ENCODE results near the gene FLCN. TPM values are rescaled to one million over a fixed set of nuclear protein-coding genes. Genes with fewer than 3 reads are reported as not detected.

Gene FLCN
- total and polyA plus RNA-seq, 2 of the 13 experiments (the other 11 are each of a cell fraction or from before 2014, with no cell fraction given): 16.6 to 24.9 TPM

DNA sequence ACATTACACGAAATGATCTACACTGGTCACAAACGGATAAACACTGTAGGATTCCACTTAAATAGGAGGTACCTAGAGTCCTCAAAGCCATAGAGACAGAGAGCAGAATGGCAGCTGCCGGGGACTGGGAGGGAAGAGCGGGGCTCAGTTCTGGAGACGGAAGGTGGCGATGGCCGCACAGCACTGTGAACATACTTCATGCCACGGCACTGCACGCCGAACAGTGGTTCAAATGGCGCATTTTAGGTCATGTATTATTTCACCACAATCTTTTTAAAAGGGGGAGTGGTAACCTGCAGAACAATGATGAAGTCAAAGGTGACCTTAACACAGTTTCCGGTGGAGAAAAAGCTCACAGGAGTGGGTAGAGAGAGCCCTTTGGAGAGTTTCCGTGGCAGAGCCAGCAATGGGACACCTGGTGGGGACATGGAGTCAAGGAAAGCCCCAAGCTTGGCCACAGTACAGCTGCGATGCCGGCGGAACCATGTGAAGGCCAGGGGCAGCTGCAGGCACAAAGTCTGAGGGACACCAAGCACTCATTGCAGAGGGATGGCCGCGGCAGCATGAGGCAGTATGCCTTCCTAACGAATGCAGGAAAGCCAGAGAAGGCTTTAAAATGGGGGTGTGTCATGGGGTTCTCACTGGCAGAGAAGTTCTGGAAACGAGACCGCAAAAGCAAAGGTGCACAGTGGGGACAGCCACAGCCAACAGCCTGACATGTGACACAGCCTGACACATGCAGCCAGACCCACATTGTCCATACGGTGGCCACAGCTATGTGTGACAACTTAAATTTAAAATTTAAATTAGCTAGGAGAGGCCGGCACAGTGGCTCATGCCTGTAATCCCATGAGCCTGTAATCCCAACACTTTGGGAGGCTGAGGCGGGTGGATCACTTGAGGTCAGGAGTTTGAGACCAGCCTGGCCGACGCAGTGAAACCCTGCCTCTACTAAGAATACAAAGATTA lies 7.3 kb downstream of the FLCN start:
- TF ChIP-seq NFRKB (IDR thresholded peaks at IDR 0.05) (no peak), MXD4 (CRISPR knock-in tag; IDR thresholded peaks at IDR 0.05) (no peak), KLF16 (CRISPR knock-in tag; IDR thresholded peaks at IDR 0.05) (no peak), KAT8 (CRISPR knock-in tag; IDR thresholded peaks at IDR 0.05) (no peak), NFATC3 (CRISPR knock-in tag; IDR thresholded peaks at IDR 0.05) (no peak), AHR (CRISPR knock-in tag; IDR thresholded peaks at IDR 0.05) (no peak), IRF2 (CRISPR knock-in tag; IDR thresholded peaks at IDR 0.05) (no peak), ZBTB3 (CRISPR knock-in tag; IDR thresholded peaks at IDR 0.05; ENCODE audit: borderline replicate concordance, low read depth) (no peak), CCAR2 (optimal IDR thresholded peaks at IDR 0.05; ENCODE audit: low read depth, low read length) (no peak), NFIB (CRISPR knock-in tag; IDR thresholded peaks at IDR 0.05; ENCODE audit: borderline replicate concordance) (no peak), SMAD3 (CRISPR knock-in tag; IDR thresholded peaks at IDR 0.05) (no peak), MTF1 (CRISPR knock-in tag; IDR thresholded peaks at IDR 0.05) (no peak), ZIK1 (CRISPR knock-in tag; IDR thresholded peaks at IDR 0.05; ENCODE audit: borderline replicate concordance, low read depth) (no peak), RFX1 (IDR thresholded peaks at IDR 0.05) (no peak), SNRNP70 (IDR thresholded peaks at IDR 0.05; ENCODE audit: low read depth, low read length) (no peak), ZNF577 (CRISPR knock-in tag; IDR thresholded peaks at IDR 0.05; ENCODE audit: borderline replicate concordance, low read depth) (no peak)
- TF ChIP-seq, protein P1, sequence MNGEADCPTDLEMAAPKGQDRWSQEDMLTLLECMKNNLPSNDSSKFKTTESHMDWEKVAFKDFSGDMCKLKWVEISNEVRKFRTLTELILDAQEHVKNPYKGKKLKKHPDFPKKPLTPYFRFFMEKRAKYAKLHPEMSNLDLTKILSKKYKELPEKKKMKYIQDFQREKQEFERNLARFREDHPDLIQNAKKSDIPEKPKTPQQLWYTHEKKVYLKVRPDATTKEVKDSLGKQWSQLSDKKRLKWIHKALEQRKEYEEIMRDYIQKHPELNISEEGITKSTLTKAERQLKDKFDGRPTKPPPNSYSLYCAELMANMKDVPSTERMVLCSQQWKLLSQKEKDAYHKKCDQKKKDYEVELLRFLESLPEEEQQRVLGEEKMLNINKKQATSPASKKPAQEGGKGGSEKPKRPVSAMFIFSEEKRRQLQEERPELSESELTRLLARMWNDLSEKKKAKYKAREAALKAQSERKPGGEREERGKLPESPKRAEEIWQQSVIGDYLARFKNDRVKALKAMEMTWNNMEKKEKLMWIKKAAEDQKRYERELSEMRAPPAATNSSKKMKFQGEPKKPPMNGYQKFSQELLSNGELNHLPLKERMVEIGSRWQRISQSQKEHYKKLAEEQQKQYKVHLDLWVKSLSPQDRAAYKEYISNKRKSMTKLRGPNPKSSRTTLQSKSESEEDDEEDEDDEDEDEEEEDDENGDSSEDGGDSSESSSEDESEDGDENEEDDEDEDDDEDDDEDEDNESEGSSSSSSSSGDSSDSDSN (CRISPR knock-in tag; IDR thresholded peaks at IDR 0.05): no peak
- TF ChIP-seq, protein P2, sequence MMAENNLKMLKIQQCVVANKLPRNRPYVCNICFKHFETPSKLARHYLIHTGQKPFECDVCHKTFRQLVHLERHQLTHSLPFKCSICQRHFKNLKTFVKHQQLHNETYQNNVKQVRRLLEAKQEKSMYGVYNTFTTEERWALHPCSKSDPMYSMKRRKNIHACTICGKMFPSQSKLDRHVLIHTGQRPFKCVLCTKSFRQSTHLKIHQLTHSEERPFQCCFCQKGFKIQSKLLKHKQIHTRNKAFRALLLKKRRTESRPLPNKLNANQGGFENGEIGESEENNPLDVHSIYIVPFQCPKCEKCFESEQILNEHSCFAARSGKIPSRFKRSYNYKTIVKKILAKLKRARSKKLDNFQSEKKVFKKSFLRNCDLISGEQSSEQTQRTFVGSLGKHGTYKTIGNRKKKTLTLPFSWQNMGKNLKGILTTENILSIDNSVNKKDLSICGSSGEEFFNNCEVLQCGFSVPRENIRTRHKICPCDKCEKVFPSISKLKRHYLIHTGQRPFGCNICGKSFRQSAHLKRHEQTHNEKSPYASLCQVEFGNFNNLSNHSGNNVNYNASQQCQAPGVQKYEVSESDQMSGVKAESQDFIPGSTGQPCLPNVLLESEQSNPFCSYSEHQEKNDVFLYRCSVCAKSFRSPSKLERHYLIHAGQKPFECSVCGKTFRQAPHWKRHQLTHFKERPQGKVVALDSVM (CRISPR knock-in tag; IDR thresholded peaks at IDR 0.05): no peak
- TF ChIP-seq, protein P3, sequence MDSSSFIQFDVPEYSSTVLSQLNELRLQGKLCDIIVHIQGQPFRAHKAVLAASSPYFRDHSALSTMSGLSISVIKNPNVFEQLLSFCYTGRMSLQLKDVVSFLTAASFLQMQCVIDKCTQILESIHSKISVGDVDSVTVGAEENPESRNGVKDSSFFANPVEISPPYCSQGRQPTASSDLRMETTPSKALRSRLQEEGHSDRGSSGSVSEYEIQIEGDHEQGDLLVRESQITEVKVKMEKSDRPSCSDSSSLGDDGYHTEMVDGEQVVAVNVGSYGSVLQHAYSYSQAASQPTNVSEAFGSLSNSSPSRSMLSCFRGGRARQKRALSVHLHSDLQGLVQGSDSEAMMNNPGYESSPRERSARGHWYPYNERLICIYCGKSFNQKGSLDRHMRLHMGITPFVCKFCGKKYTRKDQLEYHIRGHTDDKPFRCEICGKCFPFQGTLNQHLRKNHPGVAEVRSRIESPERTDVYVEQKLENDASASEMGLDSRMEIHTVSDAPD (CRISPR knock-in tag; IDR thresholded peaks at IDR 0.05): no peak
- ATAC-seq: no peak
- intact Hi-C loops (cut with micrococcal nuclease; ENCODE audit: unreplicated experiment) (no loop called here), in situ Hi-C loops (cut with HindIII; ENCODE audit: extremely low pct_ligation_motif_present, low pct_unique_long_range_greater_than_20kb) (no loop called here)
- Histone ChIP-seq H2AFZ (ENCODE audit: low read length) (no peak overlapping the region), H3K27me3 (ENCODE audit: control insufficient read depth in 1 of 2, insufficient read depth in 2 of 2, low read length in 2 of 2) (no peaks in the 10 kb centered on the region), H3K9ac (ENCODE audit: insufficient read depth, low read depth, low read length) (no peak overlapping the region), H3K4me1 (ENCODE audit: insufficient read depth, low read length) (peaks cover 31% of the 10 kb centered on the region), H4K20me1 (ENCODE audit: insufficient read depth, low read length) (no peaks in the 10 kb centered on the region), H3K4me2 (ENCODE audit: low read depth, low read length) (no peak overlapping the region), H3K4me3 (replicated peaks in 1 of 3; ENCODE audit: insufficient read depth in 1 of 3, low read depth in 2 of 3, low read length in 3 of 3) (no peak overlapping the region), H3K9me3 (ENCODE audit: low read length) (no peaks in the 10 kb centered on the region), H3K36me3 (replicated peaks in 1 of 2; ENCODE audit: control insufficient read depth in 1 of 2, insufficient read depth in 2 of 2, low read length in 2 of 2) (peaks cover 38 to 76% of the 10 kb centered on the region in 2 experiments), H3K79me2 (ENCODE audit: insufficient read depth, low read length) (peaks cover 10% of the 10 kb centered on the region), H3K27ac (ENCODE audit: extremely low read length, insufficient read depth, low read length) (no peak overlapping the region)
- no TSS peak for BruUV-seq (replicated peaks)
- 96% methylated on average over 26 of the region's 26 CpGs for WGBS (ENCODE audit: low lambda C conversion rate)
- DNase-seq (ENCODE audit: low spot score): no peak
- ChIA-PET CTCF (ENCODE audit: low intra/inter-chr PET ratio, low total read pairs) (no interaction called here), POLR2A (no interaction called here)
- no peak for FAIRE-seq
